EH (cell line): Measurements from ENCODE around the gene AUTS2.
"Not testable (repeated sequence)": the region's sequence is repeated elsewhere in the genome, so short reads cannot be mapped to it uniquely, and the experiment has no call there.

ENCODE experiments used
- DNase-seq: peaks from one replicate; pipeline ENCODE4 v3.0.0-alpha.2; 2015; ENCODE audit warnings: low read depth

AUTS2 gene

GRCh38 chr7:70782796-70783195, 1184.5 kb downstream of the AUTS2 start:
- DNase-seq, result no peak

GRCh38 chr7:70785427-70785826, 1187.2 kb downstream of the AUTS2 start:
- no peak for DNase-seq

- no peak for DNase-seq
These were observed 1187.8 kb downstream of the AUTS2 start for GRCh38 chr7:70786076-70786475.

GRCh38 chr7:70787286-70787685, 1189.0 kb downstream of the AUTS2 start:
- no peak for DNase-seq

- no peak for DNase-seq
These were observed 1189.5 kb downstream of the AUTS2 start for GRCh38 chr7:70787771-70788170.

GRCh38 chr7:70788276-70788675, 1190.0 kb downstream of the AUTS2 start:
- DNase-seq, result peak; percentile 59

- DNase-seq, result no peak
These were observed 1191.4 kb downstream of the AUTS2 start for GRCh38 chr7:70789481-70790214.

GRCh38 chr7:70790215-70791073, 1192.2 kb downstream of the AUTS2 start:
- no peak for DNase-seq

GRCh38 chr7:70791341-70791740, 1193.1 kb downstream of the AUTS2 start:
- no peak for DNase-seq

GRCh38 chr7:70793060-70793459, 1194.8 kb downstream of the AUTS2 start:
- DNase-seq, result no peak

- DNase-seq, result no peak
These were observed 1195.5 kb downstream of the AUTS2 start for GRCh38 chr7:70793821-70794220.

GRCh38 chr7:70794962-70795361, 1196.7 kb downstream of the AUTS2 start:
- no peak for DNase-seq

- no peak for DNase-seq
These were observed 1197.7 kb downstream of the AUTS2 start for GRCh38 chr7:70795948-70796347.

- no peak for DNase-seq
These were observed 1198.8 kb downstream of the AUTS2 start for GRCh38 chr7:70797109-70797514.

- DNase-seq, result no peak
These were observed 1201.6 kb downstream of the AUTS2 start for GRCh38 chr7:70799841-70800405.

- no peak for DNase-seq
These were observed 1207.1 kb downstream of the AUTS2 start for GRCh38 chr7:70805360-70805759.

- no peak for DNase-seq
These were observed 1209.4 kb downstream of the AUTS2 start for GRCh38 chr7:70807650-70808049.

GRCh38 chr7:70808876-70809275, 1210.6 kb downstream of the AUTS2 start:
- DNase-seq, result no peak

GRCh38 chr7:70810558-70811139, 1212.4 kb downstream of the AUTS2 start:
- no peak for DNase-seq

GRCh38 chr7:70812511-70812910, 1214.2 kb downstream of the AUTS2 start:
- no peak for DNase-seq

GRCh38 chr7:70822490-70822889, 1224.2 kb downstream of the AUTS2 start:
- DNase-seq, result not testable (repeated sequence)

GRCh38 chr7:70829221-70830059, 1231.2 kb downstream of the AUTS2 start:
- DNase-seq, result peak; percentile 28
